Loucy (cell line): ENCODE data around the gene TAB3.
A peak's percentile ranks its signal among the peaks of the same experiment; 100 is the strongest.

Experiments used
- H2AFZ ChIP-seq: fragments of 200-600 bp; sonication (generic); 2 replicates; pipeline ENCODE4 v1.6.0; 2016; ENCODE audit warnings: antibody characterized with exemption, mild to moderate bottlenecking, low read length, moderate library complexity
- H3F3A ChIP-seq: fragments of 200-600 bp; 2 replicates; pipeline ENCODE4 v1.6.0; 2016; ENCODE audit warnings: antibody characterized with exemption, low read depth, mild to moderate bottlenecking
- H3K27me3 ChIP-seq: fragments of 200-600 bp; sonication (generic); 2 replicates; pipeline ENCODE4 v1.6.1; 2014; ENCODE audit warnings: low read length, mild to moderate bottlenecking; ENCODE audit not compliant: insufficient read depth, poor library complexity, severe bottlenecking
- H3K36me3 ChIP-seq: fragments of 200-600 bp; sonication (generic); 2 replicates; pipeline ENCODE4 v1.6.1; 2016; ENCODE audit warnings: low read length; ENCODE audit not compliant: insufficient read depth
- H3K4me1 ChIP-seq: fragments of 200-600 bp; sonication (generic); 2 replicates; pipeline ENCODE4 v1.5.1; 2014; ENCODE audit warnings: low read length, mild to moderate bottlenecking; ENCODE audit not compliant: insufficient read depth, poor library complexity, severe bottlenecking
- H3K4me2 ChIP-seq: fragments of 200-600 bp; sonication (generic); 2 replicates; pipeline ENCODE4 v1.6.0; 2014; ENCODE audit warnings: antibody characterized with exemption, low read length, low read depth, mild to moderate bottlenecking; ENCODE audit not compliant: poor library complexity, severe bottlenecking
- H3K4me3 ChIP-seq: fragments of 200-600 bp; sonication (generic); 2 replicates; pipeline ENCODE4 v1.5.1; 2014; ENCODE audit warnings: low read length, mild to moderate bottlenecking, mixed read lengths; ENCODE audit not compliant: poor library complexity, severe bottlenecking
- H3K79me2 ChIP-seq: fragments of 200-600 bp; sonication (generic); 2 replicates; pipeline ENCODE4 v1.6.1; 2014; ENCODE audit warnings: low read length; ENCODE audit not compliant: insufficient read depth
- H3K9ac ChIP-seq: fragments of 200-600 bp; sonication (generic); 2 replicates; pipeline ENCODE4 v1.6.0; 2014; ENCODE audit warnings: mild to moderate bottlenecking, low read depth, low read length, moderate library complexity; ENCODE audit not compliant: poor library complexity, severe bottlenecking
- H3K9me2 ChIP-seq: fragments of 200-600 bp; sonication (generic); replicated peaks from 2 replicates; pipeline ENCODE4 v1.6.1; 2016; ENCODE audit warnings: low read depth, low read length, mixed read lengths
- H3K9me3 ChIP-seq: fragments of 200-600 bp; sonication (generic); 2 replicates; pipeline ENCODE4 v1.6.1; 2014; ENCODE audit warnings: mild to moderate bottlenecking, antibody characterized with exemption, low read length, low read depth; ENCODE audit not compliant: insufficient read depth
- H4K20me1 ChIP-seq: fragments of 200-600 bp; sonication (generic); 2 replicates; pipeline ENCODE4 v1.6.0; 2014; ENCODE audit warnings: antibody characterized with exemption, low read length, mild to moderate bottlenecking; ENCODE audit not compliant: insufficient read depth, poor library complexity, severe bottlenecking
- EZH2phosphoT487 ChIP-seq: fragments of 200-600 bp; IDR thresholded peaks from 2 replicates; pipeline ENCODE4 v1.6.1; 2018; ENCODE audit warnings: antibody characterized with exemption, mild to moderate bottlenecking, moderate library complexity, borderline replicate concordance
- TF ChIP-seq, protein P1 (sequence below): fragments of 200-600 bp; sonication (generic); conservative IDR thresholded peaks from 2 replicates; pipeline ENCODE4 v1.5.1; 2014; ENCODE audit warnings: mild to moderate bottlenecking, antibody characterized with exemption, low read length

The TAB3 gene, protein sequence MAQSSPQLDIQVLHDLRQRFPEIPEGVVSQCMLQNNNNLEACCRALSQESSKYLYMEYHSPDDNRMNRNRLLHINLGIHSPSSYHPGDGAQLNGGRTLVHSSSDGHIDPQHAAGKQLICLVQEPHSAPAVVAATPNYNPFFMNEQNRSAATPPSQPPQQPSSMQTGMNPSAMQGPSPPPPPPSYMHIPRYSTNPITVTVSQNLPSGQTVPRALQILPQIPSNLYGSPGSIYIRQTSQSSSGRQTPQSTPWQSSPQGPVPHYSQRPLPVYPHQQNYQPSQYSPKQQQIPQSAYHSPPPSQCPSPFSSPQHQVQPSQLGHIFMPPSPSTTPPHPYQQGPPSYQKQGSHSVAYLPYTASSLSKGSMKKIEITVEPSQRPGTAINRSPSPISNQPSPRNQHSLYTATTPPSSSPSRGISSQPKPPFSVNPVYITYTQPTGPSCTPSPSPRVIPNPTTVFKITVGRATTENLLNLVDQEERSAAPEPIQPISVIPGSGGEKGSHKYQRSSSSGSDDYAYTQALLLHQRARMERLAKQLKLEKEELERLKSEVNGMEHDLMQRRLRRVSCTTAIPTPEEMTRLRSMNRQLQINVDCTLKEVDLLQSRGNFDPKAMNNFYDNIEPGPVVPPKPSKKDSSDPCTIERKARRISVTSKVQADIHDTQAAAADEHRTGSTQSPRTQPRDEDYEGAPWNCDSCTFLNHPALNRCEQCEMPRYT

DNA sequence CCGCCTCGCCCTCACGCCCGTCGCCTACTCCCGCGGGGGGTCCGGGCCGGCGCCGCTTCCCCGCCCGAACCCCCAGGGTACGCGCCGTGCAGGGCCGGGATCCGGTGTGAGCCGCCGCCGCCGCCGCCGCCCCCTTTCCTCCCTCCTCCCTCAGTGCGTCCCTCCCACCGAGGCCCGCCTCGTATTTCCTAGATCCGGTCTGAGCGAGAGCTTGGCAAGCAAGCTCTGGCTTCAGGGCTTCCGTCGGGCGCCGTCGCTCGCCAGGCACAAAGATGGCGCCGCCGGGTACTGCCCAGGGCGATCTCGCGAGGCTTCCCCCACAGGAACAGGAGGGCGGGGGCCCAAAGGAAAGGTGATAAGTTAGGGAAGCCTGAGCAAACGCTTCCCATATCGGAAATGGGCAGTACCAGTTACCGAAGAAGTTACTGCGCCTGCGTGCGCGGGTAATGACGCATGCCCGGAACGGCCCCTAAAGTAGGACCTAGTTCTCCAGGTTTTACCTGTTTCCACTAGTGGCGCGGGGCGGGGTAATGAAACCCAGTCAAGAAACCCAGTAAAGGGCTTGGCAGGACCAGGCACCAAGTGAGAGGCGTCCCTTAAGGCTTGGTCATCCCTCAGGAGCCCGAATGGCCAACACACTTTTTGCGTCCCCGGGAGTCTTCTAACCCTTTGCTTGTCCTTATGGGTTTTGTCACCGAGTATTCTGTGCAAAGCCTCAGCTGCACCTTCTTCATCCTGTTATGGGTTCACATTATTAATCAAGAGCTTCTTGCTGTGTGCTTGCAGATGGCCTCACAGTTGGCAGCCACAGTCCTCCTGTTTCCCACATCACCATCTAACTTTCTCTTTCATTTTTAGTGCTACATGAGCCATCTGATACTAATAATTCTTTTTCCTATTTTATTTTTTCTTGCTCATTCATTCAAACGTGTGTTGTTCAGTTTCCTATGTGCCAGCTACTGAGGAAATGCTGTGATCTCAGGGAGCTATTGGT is at the start of gene TAB3:
Gene TAB3 (minus strand): TSS at position 108 of the 994 bp plus-strand sequence. CDS start 29,666 bp downstream, outside the sequence.
- H3K4me1 ChIP-seq, result peaks cover 15% of the 10 kb centered on the region
- H4K20me1 ChIP-seq, result peaks cover 9% of the 10 kb centered on the region
- no peaks in the 10 kb centered on the region for H3K9me2 ChIP-seq
- H2AFZ ChIP-seq, result peak within 1 kb of the TSS; percentile 61
- H3K9me3 ChIP-seq, result no peaks in the 10 kb centered on the region
- H3K9ac ChIP-seq, result peak within 1 kb of the TSS; percentile 84
- TF ChIP-seq EZH2phosphoT487, result no peak
- TF ChIP-seq, protein P1, sequence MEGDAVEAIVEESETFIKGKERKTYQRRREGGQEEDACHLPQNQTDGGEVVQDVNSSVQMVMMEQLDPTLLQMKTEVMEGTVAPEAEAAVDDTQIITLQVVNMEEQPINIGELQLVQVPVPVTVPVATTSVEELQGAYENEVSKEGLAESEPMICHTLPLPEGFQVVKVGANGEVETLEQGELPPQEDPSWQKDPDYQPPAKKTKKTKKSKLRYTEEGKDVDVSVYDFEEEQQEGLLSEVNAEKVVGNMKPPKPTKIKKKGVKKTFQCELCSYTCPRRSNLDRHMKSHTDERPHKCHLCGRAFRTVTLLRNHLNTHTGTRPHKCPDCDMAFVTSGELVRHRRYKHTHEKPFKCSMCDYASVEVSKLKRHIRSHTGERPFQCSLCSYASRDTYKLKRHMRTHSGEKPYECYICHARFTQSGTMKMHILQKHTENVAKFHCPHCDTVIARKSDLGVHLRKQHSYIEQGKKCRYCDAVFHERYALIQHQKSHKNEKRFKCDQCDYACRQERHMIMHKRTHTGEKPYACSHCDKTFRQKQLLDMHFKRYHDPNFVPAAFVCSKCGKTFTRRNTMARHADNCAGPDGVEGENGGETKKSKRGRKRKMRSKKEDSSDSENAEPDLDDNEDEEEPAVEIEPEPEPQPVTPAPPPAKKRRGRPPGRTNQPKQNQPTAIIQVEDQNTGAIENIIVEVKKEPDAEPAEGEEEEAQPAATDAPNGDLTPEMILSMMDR, result no peak
- H3K4me2 ChIP-seq, result peak within 1 kb of the TSS; percentile 96
- no peaks in the 10 kb centered on the region for H3K36me3 ChIP-seq
- no peaks in the 10 kb centered on the region for H3K27me3 ChIP-seq
- H3K79me2 ChIP-seq, result peaks cover 46% of the 10 kb centered on the region
- H3K4me3 ChIP-seq, result peak within 1 kb of the TSS; percentile 94
- H3F3A ChIP-seq, result no peaks in the 10 kb centered on the region

DNA sequence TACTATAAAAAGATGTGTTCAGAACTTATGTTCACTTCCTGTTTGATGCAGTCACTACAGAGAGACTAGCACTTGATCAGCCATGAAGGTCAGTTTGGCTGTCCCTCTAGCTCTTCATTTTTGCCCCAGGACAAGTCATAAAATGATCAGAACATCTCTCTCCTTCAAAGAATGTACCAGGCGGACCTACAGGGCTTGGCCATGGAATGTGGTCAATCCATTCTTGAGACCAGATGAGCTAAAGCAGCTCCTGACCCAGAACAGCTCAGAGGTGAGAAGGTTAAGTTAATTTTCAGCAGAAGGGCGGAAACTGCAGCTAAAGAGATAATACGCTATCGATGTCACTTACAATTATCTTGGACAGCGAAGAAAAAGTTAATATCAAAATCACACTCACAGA is 49.2 kb upstream of the TAB3 start:
- no peak overlapping the region for H3K4me3 ChIP-seq
- peak overlapping the region; percentile 27; the same call in 1 of the 2 replicates for H2AFZ ChIP-seq
- H3K4me2 ChIP-seq, result no peak overlapping the region
- peaks cover 18% of the 10 kb centered on the region for H3K4me1 ChIP-seq
- H3K36me3 ChIP-seq, result no peaks in the 10 kb centered on the region
- no peaks in the 10 kb centered on the region for H4K20me1 ChIP-seq
- no peaks in the 10 kb centered on the region for H3F3A ChIP-seq
- no peak for TF ChIP-seq EZH2phosphoT487
- TF ChIP-seq, protein P1, result no peak
- no peaks in the 10 kb centered on the region for H3K27me3 ChIP-seq
- H3K9me3 ChIP-seq, result no peaks in the 10 kb centered on the region
- no peak overlapping the region for H3K9ac ChIP-seq
- no peaks in the 10 kb centered on the region for H3K79me2 ChIP-seq
- H3K9me2 ChIP-seq, result no peaks in the 10 kb centered on the region

DNA sequence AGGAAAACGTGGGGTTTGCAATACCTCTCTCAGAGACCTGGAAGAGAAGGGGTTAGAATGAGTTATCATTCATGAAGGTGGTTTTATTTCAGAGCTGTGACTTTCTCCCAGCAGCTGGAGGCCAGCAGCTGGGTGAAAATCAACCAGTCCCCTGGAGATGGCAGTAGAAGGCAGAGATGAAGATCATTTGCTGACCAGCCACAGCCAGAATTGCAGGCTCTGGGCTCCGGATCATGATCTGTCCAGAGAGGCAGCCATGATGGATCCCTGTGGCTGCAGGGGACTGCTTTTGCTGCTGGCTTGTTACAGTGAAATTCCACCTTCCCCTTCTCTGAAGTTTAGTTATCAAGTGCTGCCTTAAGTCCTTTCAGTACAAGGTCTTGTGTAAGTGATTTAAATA is 46.9 kb upstream of the TAB3 start:
- Histone ChIP-seq H3K4me3 (no peak overlapping the region), H3K9ac (peak overlapping the region; percentile 24), H3K27me3 (no peaks in the 10 kb centered on the region), H3K79me2 (no peaks in the 10 kb centered on the region), H3F3A (no peaks in the 10 kb centered on the region), H2AFZ (peak overlapping the region; percentile 56; the same call in 1 of the 2 replicates), H3K4me1 (peaks cover 23% of the 10 kb centered on the region), H3K36me3 (no peaks in the 10 kb centered on the region), H3K9me3 (no peaks in the 10 kb centered on the region), H3K4me2 (no peak overlapping the region), H3K9me2 (no peaks in the 10 kb centered on the region), H4K20me1 (no peaks in the 10 kb centered on the region)
- no peak for TF ChIP-seq EZH2phosphoT487
- TF ChIP-seq, protein P1, result peak; percentile 59
